ENCODE results near the gene DDX60.
"Not testable (repeated sequence)": the region's sequence is repeated elsewhere in the genome, so short reads cannot be mapped to it uniquely, and the experiment has no call there.

DNA sequence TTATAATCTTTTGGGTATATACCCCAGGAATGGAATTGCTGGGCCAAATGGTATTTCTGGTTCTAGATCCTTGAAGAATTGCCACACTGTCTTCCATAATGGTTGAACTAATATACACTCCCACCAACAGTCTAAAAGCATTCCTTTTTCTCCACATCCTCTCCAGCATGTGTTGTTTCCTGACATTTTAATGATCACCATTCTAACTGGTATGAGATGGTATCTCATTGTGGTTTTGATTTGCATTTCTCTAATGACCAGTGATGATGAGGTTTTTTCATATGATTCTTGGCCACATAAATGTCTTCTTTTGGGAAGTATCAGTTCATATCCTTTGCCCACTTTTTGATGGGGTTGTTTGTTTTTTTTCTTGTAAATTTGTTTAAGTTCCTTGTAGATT lies 105.0 kb downstream of the DDX60 start:
- not testable (repeated sequence) for TF ChIP-seq ZNF274 (IDR thresholded peaks at IDR 0.05; ENCODE audit: insufficient read depth, insufficient read length); EZH2 (IDR thresholded peaks at IDR 0.05; ENCODE audit: borderline replicate concordance, control insufficient read depth, low read depth, low read length); CTCF (IDR thresholded peaks at IDR 0.05 in 2 of 3, conservative IDR thresholded peaks at IDR 0.05 in 1 of 3; ENCODE audit: control insufficient read depth in 2 of 3, extremely low read depth in 1 of 3, insufficient read depth in 1 of 3, low read depth in 3 of 3, low read length in 3 of 3); NFYA (IDR thresholded peaks at IDR 0.05; ENCODE audit: borderline replicate concordance, low read depth, low read length); POLR2AphosphoS2 (IDR thresholded peaks at IDR 0.05; ENCODE audit: low read depth, low read length); HDAC2 (IDR thresholded peaks at IDR 0.05); FOXM1 (IDR thresholded peaks at IDR 0.05; ENCODE audit: low read depth, low read length); ZNF207 (IDR thresholded peaks at IDR 0.05; ENCODE audit: borderline replicate concordance)
